NOMO-1 (cell line): Measurements from ENCODE around the gene ECSCR.

Source experiments
- DNase-seq, 2 experiments: peaks; one replicate each; lab custom pipeline; 2025; ENCODE audit not compliant: unreplicated experiment in 2 of 2; lab: John Stamatoyannopoulos, UW

ECSCR gene

GRCh38 chr5:139474890-139475791, 12.6 kb upstream of the ECSCR start:
- DNase-seq: peak; percentile 98 to 99

DNA sequence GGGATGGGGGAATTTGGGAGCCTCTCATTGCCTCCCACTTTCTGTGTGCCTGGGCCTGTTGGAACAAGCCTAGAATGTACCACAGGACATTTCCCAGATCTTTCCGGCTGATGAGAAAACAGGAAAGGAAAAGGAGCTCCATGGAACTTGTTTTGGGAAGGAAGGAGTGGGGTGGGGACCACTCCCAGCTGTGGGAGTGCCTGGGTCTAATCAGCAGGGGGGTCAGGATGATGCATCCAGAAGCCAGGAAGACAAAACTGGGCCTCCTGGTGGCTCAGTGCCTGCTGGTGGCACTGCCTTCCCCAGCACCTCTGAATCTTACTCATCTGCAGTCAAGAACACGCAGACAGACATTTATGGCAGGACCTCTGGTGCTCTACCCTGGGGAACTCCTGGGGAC, 11.0 kb upstream of the ECSCR start:
- no peak for DNase-seq

GRCh38 chr5:139473105-139473504, 10.6 kb upstream of the ECSCR start:
- no peak for DNase-seq

DNA sequence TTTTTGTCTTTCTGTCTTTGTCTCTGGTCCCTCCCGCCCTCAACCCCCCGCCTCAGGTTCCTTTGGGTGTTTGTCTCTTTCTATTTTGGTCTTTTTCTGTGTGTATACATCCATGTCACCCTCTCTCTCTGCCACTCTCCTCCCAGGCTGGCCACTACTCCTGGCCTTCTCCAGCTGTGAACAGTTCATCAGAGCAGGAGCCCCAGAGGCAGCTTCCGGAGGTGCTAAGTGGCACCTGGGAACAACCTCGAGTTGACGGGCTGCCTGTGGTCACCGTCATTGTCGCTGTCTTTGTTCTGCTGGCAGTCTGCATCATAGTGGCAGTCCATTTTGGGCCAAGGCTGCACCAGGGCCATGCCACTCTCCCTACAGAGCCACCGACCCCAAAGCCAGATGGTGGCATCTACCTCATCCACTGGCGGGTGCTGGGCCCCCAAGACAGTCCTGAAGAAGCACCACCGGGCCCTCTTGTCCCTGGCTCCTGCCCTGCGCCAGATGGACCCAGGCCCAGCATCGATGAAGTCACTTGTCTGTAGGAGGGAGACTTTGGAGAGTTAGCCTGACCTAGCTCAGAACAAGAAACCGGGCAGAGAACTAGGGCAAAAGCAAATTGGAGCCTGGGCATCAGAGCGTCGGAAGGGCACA, 10.0 kb upstream of the ECSCR start:
- DNase-seq: no peak

- DNase-seq: peak; percentile 56 to 73
Measured at GRCh38 chr5:139470821-139471300, 8.3 kb upstream of the ECSCR start, which contains the start of gene SMIM33. SMIM33 (plus strand) TSS chr5:139471004; CDS start chr5:139471122, 118 bp downstream.

DNA sequence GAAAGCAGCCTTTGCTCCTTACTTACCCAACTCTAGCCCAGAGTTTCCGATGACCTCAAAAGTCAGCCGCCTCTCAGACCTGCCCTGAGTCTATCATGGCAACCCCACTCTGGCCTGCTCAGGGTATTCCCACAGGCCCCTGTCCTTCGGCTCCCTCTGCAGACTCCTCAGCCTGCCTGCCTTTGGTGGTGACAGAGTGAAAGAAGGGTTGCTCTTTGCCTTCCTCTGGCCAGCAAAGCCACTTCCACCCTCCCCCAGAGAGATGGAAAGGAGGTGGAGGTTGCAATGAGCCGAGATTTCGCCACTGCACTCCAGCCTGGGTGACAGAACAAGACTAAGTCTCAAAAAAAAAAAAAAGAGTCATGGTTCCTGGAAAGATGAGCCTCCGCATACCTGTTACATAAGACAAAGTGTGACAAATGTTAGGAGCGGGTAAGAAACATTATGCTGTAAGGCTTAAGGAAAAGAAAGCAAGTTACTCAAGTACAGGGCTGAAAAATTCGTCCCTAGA, 5.9 kb upstream of the ECSCR start:
- DNase-seq: peak; percentile 72 to 73

DNA sequence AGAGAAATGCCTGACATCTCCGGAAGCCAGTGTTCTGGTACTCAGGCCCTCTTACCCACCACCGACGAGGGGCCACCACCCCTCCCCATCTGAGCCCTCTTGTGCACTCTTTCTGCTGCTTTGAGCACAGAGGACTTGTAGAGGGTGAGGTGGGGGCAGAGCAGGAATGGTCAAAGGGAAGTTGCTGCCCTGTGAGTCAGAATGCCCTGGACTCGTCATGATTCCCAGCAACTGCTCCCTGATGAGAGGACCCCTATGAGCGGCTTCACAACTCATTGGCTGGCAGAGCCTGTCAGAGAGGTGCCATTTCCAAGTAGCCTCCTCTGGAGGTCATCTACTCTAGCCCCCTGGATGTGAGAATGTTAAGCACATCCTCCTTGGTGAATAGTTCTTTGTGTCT, 845 bp downstream of the ECSCR start:
- no peak for DNase-seq

- DNase-seq: no peak
Measured at GRCh38 chr5:139461176-139461575, 1.4 kb downstream of the ECSCR start.

- DNase-seq: no peak
Measured at GRCh38 chr5:139460455-139460854, 2.1 kb downstream of the ECSCR start.

GRCh38 chr5:139459451-139459934, 3.0 kb downstream of the ECSCR start:
- DNase-seq: no peak

DNA sequence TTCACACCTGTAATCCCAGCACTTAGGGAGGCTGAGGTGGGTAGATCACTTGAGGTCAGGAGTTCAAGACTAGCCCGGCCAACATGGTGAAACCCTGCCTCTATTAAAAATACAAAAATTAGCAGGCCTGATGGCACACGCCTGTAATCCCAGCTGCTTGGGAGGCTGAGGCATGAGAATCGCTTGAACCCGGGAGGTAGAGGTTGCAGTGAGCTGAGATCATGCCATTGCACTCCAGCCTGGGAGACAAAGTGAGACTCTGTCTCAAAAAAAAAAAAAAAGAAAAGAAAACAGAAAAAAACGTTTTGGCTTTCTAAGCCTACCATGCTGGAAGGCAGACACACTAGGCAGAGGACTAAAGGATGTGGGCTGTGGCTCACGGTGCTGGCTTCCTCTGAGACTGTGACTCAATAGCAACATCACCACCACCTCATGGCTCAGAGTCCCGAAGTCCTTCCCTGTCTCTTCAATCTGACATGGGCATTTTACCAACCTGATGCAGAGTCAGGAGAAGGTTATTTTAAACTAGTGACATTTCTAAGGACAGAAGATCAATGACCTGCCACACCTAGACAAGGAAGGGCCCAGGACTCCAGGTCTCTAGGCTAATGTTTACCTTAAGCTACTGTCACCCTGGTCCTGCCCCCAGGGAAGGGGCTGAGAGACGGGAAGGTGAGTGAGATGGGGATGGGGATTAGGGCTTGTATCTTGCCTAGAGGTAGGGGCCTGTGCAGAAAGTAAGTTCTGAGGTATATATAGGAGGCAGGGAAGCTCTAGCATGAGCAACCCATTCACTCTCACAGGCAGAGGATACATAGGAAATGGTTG, 3.7 kb downstream of the ECSCR start:
- peak; percentile 39 to 64 for DNase-seq

- DNase-seq: no peak
Measured at GRCh38 chr5:139457653-139458306, 4.8 kb downstream of the ECSCR start.

DNA sequence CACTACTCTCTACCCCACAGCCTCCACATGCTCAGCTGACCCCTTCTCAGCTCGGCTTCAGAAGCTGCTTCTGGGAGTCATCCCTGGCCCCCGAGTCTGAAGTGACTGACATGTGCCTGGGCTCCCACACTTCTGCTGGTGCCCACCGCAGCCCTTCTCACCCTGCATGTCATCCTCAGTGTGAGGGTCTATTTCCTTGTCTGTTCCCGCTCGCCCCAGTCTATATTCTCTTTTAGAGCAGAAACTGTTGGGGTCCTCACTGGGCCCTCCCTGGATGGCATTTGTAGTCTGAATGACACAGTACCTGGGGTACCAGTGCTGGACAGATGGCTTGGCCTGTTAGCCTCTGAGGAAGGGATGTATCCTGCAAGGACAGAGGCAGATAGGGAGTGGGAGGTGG, 5.3 kb downstream of the ECSCR start:
- DNase-seq: no peak

DNA sequence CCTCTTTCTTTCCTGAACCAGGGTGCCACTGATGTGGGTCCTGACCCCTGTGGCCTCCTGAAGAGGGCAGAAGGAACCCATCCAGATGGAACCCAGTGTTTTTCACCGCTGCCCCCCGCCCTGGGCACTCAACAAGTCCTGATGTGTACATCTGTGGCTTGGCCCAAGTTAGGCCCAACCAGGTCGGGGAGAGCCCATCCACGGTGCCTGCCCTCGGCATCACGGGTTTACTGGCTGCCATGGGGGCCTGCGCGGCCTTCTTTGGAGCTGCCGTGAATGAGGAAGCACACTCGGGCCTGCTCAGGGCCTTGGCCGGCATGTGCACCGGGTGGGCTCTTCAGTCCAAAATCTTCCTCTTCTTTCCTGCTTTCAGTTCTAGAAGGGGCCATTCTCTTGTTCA, 5.8 kb downstream of the ECSCR start:
- no peak for DNase-seq

GRCh38 chr5:139454568-139455290, 7.8 kb downstream of the ECSCR start:
- no peak for DNase-seq

GRCh38 chr5:139453683-139454567, 8.6 kb downstream of the ECSCR start:
- no peak for DNase-seq

GRCh38 chr5:139451878-139452660, 10.5 kb downstream of the ECSCR start:
- DNase-seq: no peak

GRCh38 chr5:139451176-139451575, 11.4 kb downstream of the ECSCR start:
- no peak for DNase-seq
